ENCODE results near the gene PPP1R10. TPM values are rescaled to one million over a fixed set of nuclear protein-coding genes. Genes with fewer than 3 reads are reported as not detected.
A peak's percentile ranks its signal among the peaks of the same experiment; 100 is the strongest.
"Not testable (repeated sequence)": the region's sequence is repeated elsewhere in the genome, so short reads cannot be mapped to it uniquely, and the experiment has no call there.

Gene PPP1R10
- total RNA-seq (10 to 100 TPM; 21.7 to 44.9 (median 29.9) TPM), polyA plus RNA-seq (1 to 10 TPM; 9.4 to 9.6 TPM)
- long read RNA-seq, donor 1, partial matches to known transcripts: 7 of 7 reads
- long read RNA-seq, donor 1, other reads (novel, unspliced or antisense): 0 of 7 reads
- long read RNA-seq, donor 2, partial matches to known transcripts: 12 of 17 reads
- long read RNA-seq, donor 2, other reads (novel, unspliced or antisense): 5 of 17 reads
- long read RNA-seq, donor 3, partial matches to known transcripts: 5 of 9 reads
- long read RNA-seq, donor 3, other reads (novel, unspliced or antisense): 4 of 9 reads

DNA sequence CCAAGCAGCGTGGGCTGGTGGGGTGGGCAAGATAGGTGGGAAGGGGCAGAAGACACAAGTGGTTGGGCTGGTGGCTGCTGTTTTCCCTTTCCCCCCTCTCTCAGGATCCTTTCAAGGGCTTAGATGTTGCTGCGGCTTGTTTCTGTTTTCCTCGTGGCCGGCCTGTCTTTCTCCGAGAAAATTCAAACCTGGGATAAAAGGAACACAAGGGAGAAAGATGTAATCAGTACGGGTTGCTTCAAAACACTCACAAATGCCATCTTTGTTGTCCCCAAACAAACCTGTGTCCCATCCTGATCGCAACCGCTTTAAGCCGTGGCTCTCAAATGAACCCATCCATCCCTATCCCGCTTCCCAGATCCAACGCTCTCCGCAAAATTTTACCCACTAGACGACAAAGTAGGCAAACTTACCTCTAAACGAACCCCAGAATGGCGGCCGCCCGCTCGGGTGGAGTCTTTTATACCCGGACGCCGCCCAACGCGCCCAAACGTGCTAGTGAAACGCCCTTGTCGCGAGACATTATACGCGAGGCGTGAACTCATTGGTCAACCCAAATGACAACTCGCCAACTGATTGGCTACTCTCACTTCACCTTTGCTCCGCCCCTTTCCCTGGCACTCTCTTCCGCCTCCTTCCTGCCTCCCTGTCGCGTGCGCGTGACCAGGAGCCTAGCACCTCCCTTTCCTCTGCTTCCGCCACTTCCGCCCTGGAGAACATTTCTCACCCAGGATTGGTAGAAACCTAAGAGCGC lies at the start of gene PPP1R10:
Gene PPP1R10 (minus strand): TSS at position 433 of the 754 bp plus-strand sequence. CDS start 7,299 bp downstream, outside the sequence.
- WGBS, 4 donors: 0% methylated on average over 40 of the region's 40 CpGs
- peaks cover 0 to 42% (median 37%) of the 10 kb centered on the region in 12 donors for H3K4me1 ChIP-seq
- H3K4me3 ChIP-seq: peak within 1 kb of the TSS; percentile 57 to 92 (median 78)
- no peaks in the 10 kb centered on the region for H3K9me3 ChIP-seq
- ATAC-seq (peak; percentile 87 to 92 (median 92)), DNase-seq (peak; percentile 97 to 100 (median 100))
- H3K36me3 ChIP-seq: peaks cover 0 to 58% (median 43%) of the 10 kb centered on the region in 9 donors
- H3K27ac ChIP-seq: peak within 1 kb of the TSS; percentile 94 to 99 (median 97)
- no peaks in the 10 kb centered on the region for H3K27me3 ChIP-seq
- TF ChIP-seq POLR2A (IDR thresholded peaks at IDR 0.05) (peak; percentile 99), CTCF (IDR thresholded peaks at IDR 0.05) (no peak)
- intact Hi-C loops (cut with DNase I): loop anchor here in 7 of 10 donors (1.0 to 5.0 kb wide), 7 partner anchors 46 to 125 kb away; partner anchors contain the start of genes TUBB (in 6 of the 7), GNL1 (in 2 of the 7), PRR3 (in 2 of the 7) and ABCF1 (in 1 of the 7)

DNA sequence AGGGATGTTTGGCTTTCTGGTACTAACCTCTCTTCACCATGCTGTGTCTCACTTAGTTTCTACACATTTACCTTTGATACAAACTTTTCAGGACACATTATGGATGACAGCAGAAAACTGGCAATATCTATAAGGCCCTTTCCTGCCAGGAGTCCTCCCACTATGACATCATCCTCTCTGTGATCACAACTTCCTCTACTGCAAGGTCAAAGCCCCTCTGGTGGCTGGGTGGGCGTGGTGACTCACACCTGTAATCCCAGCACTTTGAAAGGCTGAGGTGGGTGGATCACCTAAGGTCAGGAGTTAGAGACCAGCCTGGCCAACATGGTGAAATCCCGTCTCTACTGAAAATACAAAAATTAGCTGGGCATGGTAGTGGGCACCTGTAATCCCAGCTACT lies 49.3 kb upstream of the PPP1R10 start:
- H3K36me3 ChIP-seq: peaks cover 0 to 100% (median 97%) of the 10 kb centered on the region in 9 donors
- H3K4me3 ChIP-seq; H3K27me3 ChIP-seq; DNase-seq; H3K27ac ChIP-seq; H3K9me3 ChIP-seq; intact Hi-C loops (cut with DNase I); ATAC-seq; H3K4me1 ChIP-seq: not testable (repeated sequence)
- 67 to 93% (median 86%) methylated on average over 2 of the region's 2 CpGs for WGBS, 4 donors

GRCh38 chr6:30664994-30665767 lies 48.1 kb upstream of the PPP1R10 start:
- Histone ChIP-seq H3K9me3 (no peaks in the 10 kb centered on the region), H3K27me3 (no peaks in the 10 kb centered on the region), H3K27ac (no peak overlapping the region), H3K4me1 (no peaks in the 10 kb centered on the region), H3K36me3 (peaks cover 0 to 100% (median 100%) of the 10 kb centered on the region in 9 donors), H3K4me3 (no peak overlapping the region)
- intact Hi-C loops (cut with DNase I): no loop called here
- 85 to 91% (median 89%) methylated on average over 34 of the region's 34 CpGs for WGBS, 4 donors
- ATAC-seq: no peak
- TF ChIP-seq POLR2A (IDR thresholded peaks at IDR 0.05) (no peak), CTCF (IDR thresholded peaks at IDR 0.05) (no peak)
- no peak for DNase-seq

GRCh38 chr6:30657922-30658321 lies 40.9 kb upstream of the PPP1R10 start:
- intact Hi-C loops (cut with DNase I); H3K4me3 ChIP-seq; ATAC-seq; DNase-seq; H3K4me1 ChIP-seq; H3K27me3 ChIP-seq; H3K27ac ChIP-seq; H3K9me3 ChIP-seq: not testable (repeated sequence)
- peaks cover 8 to 100% (median 100%) of the 10 kb centered on the region in 9 donors for H3K36me3 ChIP-seq
- WGBS, 4 donors: 86 to 98% (median 94%) methylated on average over 5 of the region's 5 CpGs

All from heart left ventricle (tissue), 16 donors.